ENCODE data around the gene PCDH15. TPM values are rescaled to one million over a fixed set of nuclear protein-coding genes. Genes with fewer than 3 reads are reported as not detected.

The PCDH15 gene
- total RNA-seq, 1 donor from 2014 or later, result 0.05 TPM

GRCh38 chr10:54594289-54594688, 206.7 kb downstream of the PCDH15 start:
- DNase-seq (ENCODE audit: low spot score), result no peak
- H3K27me3 Mint-ChIP-seq (ENCODE audit: unreplicated experiment), result peaks cover 2% of the 10 kb centered on the region

GRCh38 chr10:54587971-54588370, 213.1 kb downstream of the PCDH15 start:
- H3K4me3 Mint-ChIP-seq (ENCODE audit: unreplicated experiment), result no peak overlapping the region
- no peaks in the 10 kb centered on the region for H3K36me3 Mint-ChIP-seq (ENCODE audit: low read depth, unreplicated experiment)
- H3K27ac Mint-ChIP-seq (ENCODE audit: unreplicated experiment), result no peak overlapping the region
- DNase-seq (ENCODE audit: low spot score), result no peak
- no peak for TF ChIP-seq CTCF (IDR thresholded peaks at IDR 0.05; ENCODE audit: unreplicated experiment)
- no peaks in the 10 kb centered on the region for H3K27me3 Mint-ChIP-seq (ENCODE audit: unreplicated experiment)
- no peaks in the 10 kb centered on the region for H3K4me1 Mint-ChIP-seq (ENCODE audit: unreplicated experiment)
- H3K9me3 Mint-ChIP-seq (ENCODE audit: unreplicated experiment), result no peaks in the 10 kb centered on the region

More at GRCh38 chr10:54594289-54594688, 206.7 kb downstream of the PCDH15 start:
- Mint-ChIP-seq H3K27ac (ENCODE audit: unreplicated experiment) (no peak overlapping the region), H3K4me3 (ENCODE audit: unreplicated experiment) (no peak overlapping the region), H3K4me1 (ENCODE audit: unreplicated experiment) (no peaks in the 10 kb centered on the region), H3K9me3 (ENCODE audit: unreplicated experiment) (no peaks in the 10 kb centered on the region), H3K36me3 (ENCODE audit: low read depth, unreplicated experiment) (no peaks in the 10 kb centered on the region)
- TF ChIP-seq CTCF (IDR thresholded peaks at IDR 0.05; ENCODE audit: unreplicated experiment), result no peak

GRCh38 chr10:54585572-54585971, 215.5 kb downstream of the PCDH15 start:
- Mint-ChIP-seq H3K27ac (ENCODE audit: unreplicated experiment) (no peak overlapping the region), H3K4me3 (ENCODE audit: unreplicated experiment) (no peak overlapping the region), H3K36me3 (ENCODE audit: low read depth, unreplicated experiment) (no peaks in the 10 kb centered on the region), H3K9me3 (ENCODE audit: unreplicated experiment) (no peaks in the 10 kb centered on the region), H3K27me3 (ENCODE audit: unreplicated experiment) (no peaks in the 10 kb centered on the region), H3K4me1 (ENCODE audit: unreplicated experiment) (no peaks in the 10 kb centered on the region)
- TF ChIP-seq CTCF (IDR thresholded peaks at IDR 0.05; ENCODE audit: unreplicated experiment), result no peak
- no peak for DNase-seq (ENCODE audit: low spot score)

GRCh38 chr10:54577682-54578081, 223.3 kb downstream of the PCDH15 start:
- no peaks in the 10 kb centered on the region for H3K9me3 Mint-ChIP-seq (ENCODE audit: unreplicated experiment)
- no peak overlapping the region for H3K4me3 Mint-ChIP-seq (ENCODE audit: unreplicated experiment)
- H3K27me3 Mint-ChIP-seq (ENCODE audit: unreplicated experiment), result no peaks in the 10 kb centered on the region
- no peaks in the 10 kb centered on the region for H3K4me1 Mint-ChIP-seq (ENCODE audit: unreplicated experiment)
- no peak overlapping the region for H3K27ac Mint-ChIP-seq (ENCODE audit: unreplicated experiment)
- no peaks in the 10 kb centered on the region for H3K36me3 Mint-ChIP-seq (ENCODE audit: low read depth, unreplicated experiment)
- TF ChIP-seq CTCF (IDR thresholded peaks at IDR 0.05; ENCODE audit: unreplicated experiment), result no peak
- DNase-seq (ENCODE audit: low spot score), result no peak

GRCh38 chr10:54576541-54576940, 224.5 kb downstream of the PCDH15 start:
- no peaks in the 10 kb centered on the region for H3K4me1 Mint-ChIP-seq (ENCODE audit: unreplicated experiment)
- no peaks in the 10 kb centered on the region for H3K36me3 Mint-ChIP-seq (ENCODE audit: low read depth, unreplicated experiment)
- no peak overlapping the region for H3K27ac Mint-ChIP-seq (ENCODE audit: unreplicated experiment)
- H3K9me3 Mint-ChIP-seq (ENCODE audit: unreplicated experiment), result no peaks in the 10 kb centered on the region
- TF ChIP-seq CTCF (IDR thresholded peaks at IDR 0.05; ENCODE audit: unreplicated experiment), result no peak
- DNase-seq (ENCODE audit: low spot score), result no peak
- H3K4me3 Mint-ChIP-seq (ENCODE audit: unreplicated experiment), result no peak overlapping the region
- no peaks in the 10 kb centered on the region for H3K27me3 Mint-ChIP-seq (ENCODE audit: unreplicated experiment)
